DOHH2 (cell line): Measurements from ENCODE around the gene ELAC2.

Experiments used
- CTCF ChIP-seq: fragments of 200-600 bp; sonication (generic); IDR thresholded peaks from one replicate; pipeline ENCODE4 v1.5.1; 2014; ENCODE audit warnings: antibody characterized with exemption, mild to moderate bottlenecking, low read depth, low read length; ENCODE audit not compliant: poor library complexity, severe bottlenecking
- EZH2phosphoT487 ChIP-seq: fragments of 200-600 bp; sonication (generic); IDR thresholded peaks from 2 replicates; pipeline ENCODE4 v1.6.1; 2017; ENCODE audit warnings: borderline replicate concordance, mild to moderate bottlenecking, antibody characterized with exemption, low read length, moderate library complexity, mixed read lengths

GRCh38 chr17:13005530-13005929 lies 12.3 kb downstream of the ELAC2 start:
- no peak for TF ChIP-seq EZH2phosphoT487
- no peak for TF ChIP-seq CTCF
